IMR-90 (cell line): ENCODE results near the gene HSP90AA1. TPM values are rescaled to one million over a fixed set of nuclear protein-coding genes. Genes with fewer than 3 reads are reported as not detected.
"Not testable (repeated sequence)": the region's sequence is repeated elsewhere in the genome, so short reads cannot be mapped to it uniquely, and the experiment has no call there.

Source experiments
- ATAC-seq: fragments of 200-7000 bp; cut with Tn5 transposase; 2 replicates; pipeline ENCODE4 v1.9.1; 2020; ENCODE audit warnings: low read depth, mild to moderate bottlenecking, moderate library complexity
- BruUV-seq: library from RNA; stranded (reverse); fragments of 400-500 nt; replicated peaks from 2 replicates; lab custom pipeline; 2021; lab: Mats Ljungman, UMichigan
- CTCF ChIA-PET: fragments of 300-600 bp; formaldehyde crosslinking; extraction: SDS; loops from one replicate; lab custom pipeline; 2021; ENCODE audit warnings: antibody characterized with exemption; lab: Yijun Ruan, JAX
- POLR2A ChIA-PET: fragments of 300-600 bp; sonication (Branson Sonifier 250); formaldehyde crosslinking; loops from one replicate; lab custom pipeline; 2022; ENCODE audit warnings: antibody characterized with exemption; ENCODE audit not compliant: unreplicated experiment; lab: Charles Lee
- DNase-seq: peaks from one replicate; pipeline ENCODE4 v3.0.0; 2013
- H2AFZ ChIP-seq: replicated peaks from 2 replicates; pipeline ENCODE3; 2013; ENCODE audit warnings: low read length, mild to moderate bottlenecking; ENCODE audit not compliant: poor library complexity
- H2AK5ac ChIP-seq: 2 replicates; pipeline ENCODE4 v1.6.1; 2013; ENCODE audit warnings: low read depth, low read length, inconsistent platforms
- H2AK9ac ChIP-seq: replicated peaks from 2 replicates; pipeline ENCODE3; 2013; ENCODE audit warnings: mild to moderate bottlenecking, low read depth, low read length, moderate library complexity; ENCODE audit not compliant: poor library complexity
- H2BK120ac ChIP-seq: 2 replicates; pipeline ENCODE4 v1.6.1; 2013; ENCODE audit warnings: low read depth, low read length, inconsistent platforms
- H2BK15ac ChIP-seq: 3 replicates; pipeline ENCODE4 v1.6.1; 2013; ENCODE audit warnings: low read depth, low read length, inconsistent platforms
- H2BK20ac ChIP-seq: 2 replicates; pipeline ENCODE4 v1.6.1; 2013; ENCODE audit warnings: low read depth, mild to moderate bottlenecking, inconsistent platforms, low read length, moderate library complexity
- H2BK5ac ChIP-seq: 2 replicates; pipeline ENCODE4 v1.6.1; 2013; ENCODE audit warnings: mild to moderate bottlenecking, low read depth, low read length, inconsistent platforms; ENCODE audit not compliant: poor library complexity, severe bottlenecking
- H3K14ac ChIP-seq: replicated peaks from 2 replicates; pipeline ENCODE4 v1.6.1; 2013; ENCODE audit warnings: low read depth, low read length, inconsistent platforms
- H3K18ac ChIP-seq: 2 replicates; pipeline ENCODE4 v1.6.1; 2013; ENCODE audit warnings: low read depth, low read length, control low read depth
- H3K23ac ChIP-seq: 2 replicates; pipeline ENCODE4 v1.6.1; 2013; ENCODE audit warnings: low read depth, low read length, inconsistent platforms
- H3K27ac ChIP-seq: 2 replicates; pipeline ENCODE4 v1.5.1; 2013; ENCODE audit warnings: mild to moderate bottlenecking, control low read depth, low read length; ENCODE audit not compliant: insufficient read depth
- H3K27me3 ChIP-seq: 2 replicates; pipeline ENCODE4 v1.6.1; 2013; ENCODE audit warnings: low read length; ENCODE audit not compliant: control insufficient read depth, insufficient read depth
- H3K36me3 ChIP-seq: 2 replicates; pipeline ENCODE4 v1.6.1; 2013; ENCODE audit warnings: low read length, mixed read lengths; ENCODE audit not compliant: control insufficient read depth, insufficient read depth
- H3K4ac ChIP-seq: 2 replicates; pipeline ENCODE4 v1.6.1; 2013; ENCODE audit warnings: low read depth, low read length, inconsistent platforms
- H3K4me1 ChIP-seq: 2 replicates; pipeline ENCODE4 v1.6.1; 2013; ENCODE audit warnings: low read length, mixed read lengths; ENCODE audit not compliant: control insufficient read depth, insufficient read depth
- H3K4me2 ChIP-seq: 2 replicates; pipeline ENCODE4 v1.6.1; 2013; ENCODE audit warnings: low read depth, mild to moderate bottlenecking, control low read depth, low read length, moderate library complexity
- H3K4me3 ChIP-seq: 2 replicates; pipeline ENCODE4 v1.5.1; 2013; ENCODE audit warnings: low read depth, mild to moderate bottlenecking, control low read depth, low read length, moderate library complexity; ENCODE audit not compliant: insufficient read depth
- H3K56ac ChIP-seq: 2 replicates; pipeline ENCODE4 v1.6.1; 2013; ENCODE audit warnings: low read length, inconsistent platforms; ENCODE audit not compliant: insufficient read depth; ENCODE audit errors: extremely low read depth
- H3K79me1 ChIP-seq, 2 experiments: 2 replicates each; pipeline ENCODE4 v1.6.1; 2013; ENCODE audit warnings: low read length in 2 of 2, inconsistent platforms in 1 of 2, low read depth in 1 of 2
- H3K9ac ChIP-seq: 2 replicates; pipeline ENCODE4 v1.6.1; 2013; ENCODE audit warnings: low read depth, low read length, control low read depth
- H3K9me1 ChIP-seq: 2 replicates; pipeline ENCODE4 v1.6.1; 2013; ENCODE audit warnings: low read length, inconsistent platforms; ENCODE audit not compliant: insufficient read depth
- H3K9me3 ChIP-seq: 2 replicates; pipeline ENCODE4 v1.6.1; 2013; ENCODE audit warnings: low read length; ENCODE audit not compliant: control insufficient read depth, insufficient read depth
- H4K20me1 ChIP-seq: 2 replicates; pipeline ENCODE4 v1.6.1; 2013; ENCODE audit warnings: low read length, inconsistent platforms; ENCODE audit not compliant: insufficient read depth
- H4K5ac ChIP-seq: 2 replicates; pipeline ENCODE4 v1.6.1; 2013; ENCODE audit warnings: mild to moderate bottlenecking, low read depth, low read length, control low read depth
- H4K8ac ChIP-seq, 2 experiments: 2 replicates each; pipeline ENCODE4 v1.6.1; 2013; ENCODE audit warnings: low read depth in 2 of 2, low read length in 2 of 2, control low read depth in 1 of 2, inconsistent platforms in 1 of 2
- H4K91ac ChIP-seq: 2 replicates; pipeline ENCODE4 v1.6.1; 2013; ENCODE audit warnings: low read depth, low read length, inconsistent platforms; ENCODE audit not compliant: insufficient read depth
- whole genome bisulfite sequencing, 2 experiments: methylation state at CpG; one replicate each; pipeline versions ENCODE4 v1.1.5 to v1.1.7; 2013; ENCODE audit warnings: missing lambda C conversion rate in 2 of 2; ENCODE audit not compliant: insufficient read length in 1 of 2; ENCODE audit errors: extremely low coverage in 2 of 2; 5-methylcytosine and 5-hydroxymethylcytosine counted together
- dilution Hi-C: fragments of 300-500 bp; cut with HindIII; formaldehyde crosslinking; loops from one replicate; pipeline ENCODE4 v1.14.3; 2018; ENCODE audit warnings: low sequenced_read_pairs; ENCODE audit not compliant: unreplicated experiment
- in situ Hi-C: fragments of 300-500 bp; cut with MboI; formaldehyde crosslinking; loops from 3 replicates; pipeline ENCODE4 v1.14.3; 2019; ENCODE audit warnings: low sequenced_read_pairs, inconsistent platforms, mixed read lengths
- intact Hi-C: fragments of 100-400 bp; cut with micrococcal nuclease; formaldehyde crosslinking; loops from 2 replicates; pipeline ENCODE4 v1.10.0; 2022
- polyA plus RNA-seq, 3 experiments: library from polyadenylated mRNA; depleted of rRNA; stranded (reverse); fragments of >200 nt; gene quantifications; 2 replicates each; pipeline ENCODE4 v1.2.3, GENCODE V29; 2012; ENCODE audit warnings: low replicate concordance in 1 of 3
- total RNA-seq: library from RNA; depleted of rRNA; stranded (reverse); fragments of >200 nt; gene quantifications from 2 replicates; pipeline ENCODE4 v1.2.3, GENCODE V29; 2012

HSP90AA1 gene
- total and polyA plus RNA-seq, 2 of the 4 experiments (the other 2 are of a cell fraction): 535 to 578 TPM

- H3K9me3 ChIP-seq, dilution Hi-C loops, intact Hi-C loops, H2BK20ac ChIP-seq, H2BK120ac ChIP-seq, H4K91ac ChIP-seq, H2AK9ac ChIP-seq, H3K4ac ChIP-seq, DNase-seq, H3K27ac ChIP-seq, H3K9ac ChIP-seq, H4K8ac ChIP-seq, H2BK15ac ChIP-seq, H2BK5ac ChIP-seq, H4K5ac ChIP-seq, H3K9me1 ChIP-seq, ATAC-seq, H3K27me3 ChIP-seq, H2AFZ ChIP-seq, H2AK5ac ChIP-seq, H3K18ac ChIP-seq, H3K56ac ChIP-seq: not testable (repeated sequence)
- 0 out of 2 replicates have a peak overlapping the region, but pooled peaks have one; percentile 53 for H3K14ac ChIP-seq
- H3K79me1 ChIP-seq: peaks cover 26 to 56% of the 10 kb centered on the region in 2 experiments
- peak overlapping the region; percentile 87; the same call in 1 of the 2 replicates for H3K4me3 ChIP-seq
- ChIA-PET POLR2A (interaction anchor here (0.5 kb wide), 1 partner anchor 63 kb away, joined by 9 read pairs; no protein-coding TSS in a partner anchor), CTCF (interaction anchor here (1.7 kb wide), 1 partner anchor 12 kb away, joined by 3 read pairs; no protein-coding TSS in a partner anchor)
- H3K4me1 ChIP-seq: peaks cover 10% of the 10 kb centered on the region
- H4K20me1 ChIP-seq: peaks cover 58% of the 10 kb centered on the region
- peak overlapping the region; percentile 58; the same call in 1 of the 2 replicates for H3K23ac ChIP-seq
- WGBS, 2 experiments: no CpG with 5 or more reads among the region's 5 CpGs
- peaks cover 48% of the 10 kb centered on the region for H3K36me3 ChIP-seq
- in situ Hi-C loops: loop anchor here (25.0 kb wide), 1 partner anchor 228 kb away; the partner anchor contains the start of genes MOK and ZNF839
- H3K4me2 ChIP-seq: peak overlapping the region; percentile 99; the same call in 1 of the 2 replicates
- TSS peak; percentile 67 for BruUV-seq
These were observed 2.3 kb downstream of the HSP90AA1 start for GRCh38 chr14:102084522-102084921.
